Lower lobe of right lung (tissue), 2 donors: Measurements from ENCODE around the gene TRAPPC10. TPM values are rescaled to one million over a fixed set of nuclear protein-coding genes. Genes with fewer than 3 reads are reported as not detected.

Experiments
- ATAC-seq, 2 donors: fragments of 200-7000 bp; cut with Tn5 transposase; one replicate each; pipeline ENCODE4 v1.9.1; 2020 to 2022; ENCODE audit warnings: mild to moderate bottlenecking in 2 of 2, moderate library complexity in 2 of 2
- DNase-seq: peaks from one replicate; pipeline ENCODE4 v3.0.0-alpha.2; 2020
- H3K27ac ChIP-seq: fragments of 200-600 bp; one replicate; pipeline ENCODE4 v1.8.0; 2022
- H3K27me3 ChIP-seq: fragments of 200-600 bp; one replicate; pipeline ENCODE4 v1.8.0; 2022; ENCODE audit warnings: low read depth
- H3K36me3 ChIP-seq: fragments of 200-600 bp; one replicate; pipeline ENCODE4 v1.8.0; 2022; ENCODE audit warnings: mild to moderate bottlenecking
- H3K4me1 ChIP-seq: fragments of 200-600 bp; one replicate; pipeline ENCODE4 v1.8.0; 2022
- H3K4me3 ChIP-seq: fragments of 200-600 bp; one replicate; pipeline ENCODE4 v1.8.0; 2022; ENCODE audit warnings: mild to moderate bottlenecking
- H3K9me3 ChIP-seq: fragments of 200-600 bp; one replicate; pipeline ENCODE4 v1.8.0; 2022
- CTCF ChIP-seq: fragments of 200-600 bp; IDR thresholded peaks from one replicate; pipeline ENCODE4 v1.8.0; 2022; ENCODE audit warnings: antibody characterized with exemption, mild to moderate bottlenecking
- intact Hi-C: fragments of 100-400 bp; cut with DNase I; formaldehyde crosslinking; loops from one replicate; pipeline ENCODE4 v1.11.0; 2022
- total RNA-seq: library from RNA; stranded (reverse); fragmentation: NEBNext Ultra II Directional; extraction: Animal tissue kit (Norgen Biotek cat#: 25700); gene quantifications from one replicate; pipeline ENCODE4 v1.2.1, GENCODE V29; 2021
- donor health status: DM: no; HTN: yes; CAD: no; lungs with severe emphysema.

The TRAPPC10 gene
- total RNA-seq, 1 donor from 2014 or later, result 47.4 TPM

- Histone ChIP-seq H3K27me3 (no peaks in the 10 kb centered on the region), H3K9me3 (no peaks in the 10 kb centered on the region), H3K27ac (no peak overlapping the region), H3K36me3 (peaks cover 76% of the 10 kb centered on the region), H3K4me3 (no peak overlapping the region), H3K4me1 (peaks cover 14% of the 10 kb centered on the region)
- intact Hi-C loops, result no loop called here
- ATAC-seq (no peak), DNase-seq (no peak)
- no peak for TF ChIP-seq CTCF
Measured at GRCh38 chr21:43968410-43969114, 43.5 kb upstream of the TRAPPC10 start.

GRCh38 chr21:43969115-43969444, 43.0 kb upstream of the TRAPPC10 start:
- TF ChIP-seq CTCF, result no peak
- Histone ChIP-seq H3K36me3 (peaks cover 79% of the 10 kb centered on the region), H3K27me3 (no peaks in the 10 kb centered on the region), H3K27ac (no peak overlapping the region), H3K9me3 (no peaks in the 10 kb centered on the region), H3K4me3 (no peak overlapping the region), H3K4me1 (peaks cover 16% of the 10 kb centered on the region)
- no peak for ATAC-seq
- intact Hi-C loops, result no loop called here
- DNase-seq, result no peak

DNA sequence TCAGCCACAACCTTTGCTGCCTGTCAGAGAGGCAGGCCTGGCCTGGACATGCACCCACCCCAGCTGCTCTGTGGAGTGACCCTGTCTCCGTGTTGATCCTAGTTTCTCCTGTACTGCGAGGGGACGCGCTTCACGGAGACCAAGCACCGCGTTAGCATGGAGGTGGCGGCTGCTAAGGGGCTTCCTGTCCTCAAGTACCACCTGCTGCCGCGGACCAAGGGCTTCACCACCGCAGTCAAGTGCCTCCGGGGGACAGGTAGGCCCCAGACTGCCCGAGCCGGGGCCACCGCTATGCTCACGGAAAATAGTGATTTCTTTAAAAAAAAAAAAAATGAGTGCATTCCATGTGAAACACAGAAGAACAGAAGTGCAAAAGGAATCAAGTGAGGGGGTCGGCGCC, 41.6 kb upstream of the TRAPPC10 start:
- H3K36me3 ChIP-seq, result peaks cover 79% of the 10 kb centered on the region
- no peaks in the 10 kb centered on the region for H3K9me3 ChIP-seq
- intact Hi-C loops, result no loop called here
- TF ChIP-seq CTCF, result no peak
- DNase-seq, result no peak
- ATAC-seq, result no peak
- peaks cover 16% of the 10 kb centered on the region for H3K4me1 ChIP-seq
- no peak overlapping the region for H3K4me3 ChIP-seq
- no peak overlapping the region for H3K27ac ChIP-seq
- H3K27me3 ChIP-seq, result no peaks in the 10 kb centered on the region

- Histone ChIP-seq H3K4me1 (peaks cover 16% of the 10 kb centered on the region), H3K4me3 (no peak overlapping the region), H3K27ac (no peak overlapping the region), H3K36me3 (peaks cover 71% of the 10 kb centered on the region), H3K9me3 (no peaks in the 10 kb centered on the region), H3K27me3 (no peaks in the 10 kb centered on the region)
- DNase-seq (no peak), ATAC-seq (no peak)
- intact Hi-C loops, result no loop called here
- TF ChIP-seq CTCF, result no peak
Measured at GRCh38 chr21:43971201-43971991, 40.7 kb upstream of the TRAPPC10 start.

GRCh38 chr21:43971992-43972255, 40.2 kb upstream of the TRAPPC10 start:
- no peaks in the 10 kb centered on the region for H3K9me3 ChIP-seq
- H3K4me3 ChIP-seq, result no peak overlapping the region
- H3K27me3 ChIP-seq, result no peaks in the 10 kb centered on the region
- peaks cover 16% of the 10 kb centered on the region for H3K4me1 ChIP-seq
- DNase-seq (no peak), ATAC-seq (no peak)
- intact Hi-C loops, result no loop called here
- no peak for TF ChIP-seq CTCF
- no peak overlapping the region for H3K27ac ChIP-seq
- peaks cover 66% of the 10 kb centered on the region for H3K36me3 ChIP-seq
